HG03457 (cell line): ENCODE results near the gene PPDPF.

ENCODE experiments used
- ATAC-seq: cut with Tn5 transposase; IDR thresholded peaks from one replicate; pipeline ENCODE4 v1.9.1; 2021; ENCODE audit warnings: moderate number of reproducible peaks; ENCODE audit not compliant: unreplicated experiment

PPDPF gene

GRCh38 chr20:63487116-63487764, 33.3 kb upstream of the PPDPF start:
- no peak for ATAC-seq

DNA sequence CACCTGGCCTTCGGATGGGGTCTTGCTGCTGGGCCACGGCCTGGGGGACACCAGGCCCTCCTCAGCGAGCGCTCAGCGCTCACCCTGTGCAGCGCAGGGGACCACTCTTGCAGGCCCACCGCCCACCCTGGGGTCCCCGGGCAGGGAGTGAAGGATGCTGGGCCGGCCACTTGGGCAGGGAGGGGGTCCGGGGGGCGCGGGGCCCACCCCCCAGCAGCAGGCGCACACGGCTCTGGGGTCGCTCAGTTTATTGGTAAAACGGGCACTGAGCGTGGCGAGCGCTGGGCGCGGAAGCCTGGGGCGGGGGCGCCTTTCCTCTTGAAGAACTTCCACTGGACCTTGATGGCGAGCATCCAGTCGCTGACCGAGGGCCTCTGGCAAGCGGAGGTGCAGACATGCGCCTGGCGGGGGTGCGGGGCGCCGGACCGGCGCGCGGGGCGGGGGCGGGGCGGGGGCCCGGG, 32.8 kb upstream of the PPDPF start:
- no peak for ATAC-seq

GRCh38 chr20:63488315-63489251, 32.0 kb upstream of the PPDPF start:
- ATAC-seq, result no peak

DNA sequence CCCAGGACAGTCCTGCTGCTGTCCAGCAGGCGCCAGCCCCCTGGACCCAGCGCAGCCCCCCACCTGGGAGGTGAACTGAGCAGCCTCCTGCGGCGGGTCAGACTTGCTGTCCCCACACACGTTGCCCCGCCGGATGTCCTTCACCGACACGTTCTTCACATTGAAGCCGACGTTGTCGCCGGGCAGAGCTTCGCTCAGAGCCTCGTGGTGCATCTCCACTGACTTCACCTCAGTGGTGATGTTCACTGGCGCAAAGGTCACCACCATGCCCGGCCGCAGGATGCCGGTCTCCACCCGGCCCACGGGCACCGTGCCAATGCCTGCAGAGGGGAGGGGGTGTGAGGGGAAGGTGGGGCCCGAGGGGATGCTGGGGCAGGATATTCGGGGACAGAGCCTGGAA, 30.1 kb upstream of the PPDPF start:
- ATAC-seq, result no peak

DNA sequence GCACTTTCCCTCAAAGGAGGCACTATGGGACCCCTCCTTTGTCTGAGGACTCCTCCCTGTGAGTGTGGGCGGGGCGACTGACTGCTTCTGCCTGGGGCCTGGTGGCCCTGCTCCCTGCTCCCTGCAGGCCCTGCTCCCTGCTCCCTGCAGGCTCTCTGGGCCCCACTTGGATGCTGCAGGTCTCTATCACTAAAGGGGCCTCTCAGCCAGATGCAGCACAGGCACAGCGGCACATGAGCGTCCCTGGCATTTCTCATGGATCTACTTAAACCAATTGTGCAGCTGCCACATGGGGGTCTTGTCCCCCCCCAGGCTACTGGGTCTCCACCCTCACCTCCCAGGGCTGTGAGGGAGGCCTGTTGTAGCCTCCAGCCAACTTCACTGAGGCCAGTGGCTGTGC, 29.5 kb upstream of the PPDPF start:
- no peak for ATAC-seq

- no peak for ATAC-seq
These were observed 28.8 kb upstream of the PPDPF start for GRCh38 chr20:63491635-63492230.

- ATAC-seq, result no peak
These were observed 28.0 kb upstream of the PPDPF start for GRCh38 chr20:63492518-63492917.

DNA sequence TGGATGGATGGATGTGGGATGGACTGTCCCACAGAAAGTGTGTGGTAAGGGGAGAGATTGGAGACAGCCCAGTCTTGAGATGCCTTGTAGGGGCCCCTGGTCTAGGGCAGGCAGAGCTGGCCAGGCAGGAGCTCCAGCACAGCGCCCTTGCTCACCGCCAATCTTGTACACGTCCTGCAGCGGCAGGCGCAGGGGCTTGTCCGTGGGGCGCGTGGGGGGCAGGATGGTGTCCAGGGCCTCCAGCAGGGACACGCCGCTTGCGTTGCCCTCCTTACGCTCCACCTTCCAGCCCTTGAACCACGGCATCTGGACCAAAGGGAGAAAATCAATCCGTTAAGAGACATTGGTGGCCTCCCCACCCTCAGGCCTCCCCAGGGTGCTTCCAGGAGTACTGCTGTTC, 27.6 kb upstream of the PPDPF start:
- no peak for ATAC-seq

DNA sequence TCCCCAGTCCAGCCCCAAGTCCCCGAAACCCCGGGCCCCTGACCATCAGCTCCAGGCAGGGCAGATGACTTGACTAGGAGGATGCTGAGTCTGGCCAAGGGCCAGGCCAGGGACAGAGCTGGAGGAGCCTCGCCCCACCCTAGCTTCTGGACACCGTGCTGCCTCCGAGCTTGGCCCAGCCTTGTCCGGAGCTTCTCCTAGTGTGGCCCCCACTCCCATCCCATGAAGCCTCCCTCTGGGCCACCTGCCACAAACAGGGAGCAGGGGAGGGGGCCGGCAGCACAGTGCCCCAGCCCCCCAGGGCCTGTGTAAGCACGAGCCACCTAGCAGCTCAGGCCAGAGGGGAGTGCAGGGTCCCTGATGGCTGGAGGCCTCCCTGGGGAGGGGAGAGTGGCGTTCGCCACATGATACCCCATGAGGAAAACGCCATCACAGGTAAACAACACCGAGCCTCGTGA, 27.0 kb upstream of the PPDPF start:
- no peak for ATAC-seq

- ATAC-seq, result no peak
These were observed 26.5 kb upstream of the PPDPF start for GRCh38 chr20:63494084-63494419.

DNA sequence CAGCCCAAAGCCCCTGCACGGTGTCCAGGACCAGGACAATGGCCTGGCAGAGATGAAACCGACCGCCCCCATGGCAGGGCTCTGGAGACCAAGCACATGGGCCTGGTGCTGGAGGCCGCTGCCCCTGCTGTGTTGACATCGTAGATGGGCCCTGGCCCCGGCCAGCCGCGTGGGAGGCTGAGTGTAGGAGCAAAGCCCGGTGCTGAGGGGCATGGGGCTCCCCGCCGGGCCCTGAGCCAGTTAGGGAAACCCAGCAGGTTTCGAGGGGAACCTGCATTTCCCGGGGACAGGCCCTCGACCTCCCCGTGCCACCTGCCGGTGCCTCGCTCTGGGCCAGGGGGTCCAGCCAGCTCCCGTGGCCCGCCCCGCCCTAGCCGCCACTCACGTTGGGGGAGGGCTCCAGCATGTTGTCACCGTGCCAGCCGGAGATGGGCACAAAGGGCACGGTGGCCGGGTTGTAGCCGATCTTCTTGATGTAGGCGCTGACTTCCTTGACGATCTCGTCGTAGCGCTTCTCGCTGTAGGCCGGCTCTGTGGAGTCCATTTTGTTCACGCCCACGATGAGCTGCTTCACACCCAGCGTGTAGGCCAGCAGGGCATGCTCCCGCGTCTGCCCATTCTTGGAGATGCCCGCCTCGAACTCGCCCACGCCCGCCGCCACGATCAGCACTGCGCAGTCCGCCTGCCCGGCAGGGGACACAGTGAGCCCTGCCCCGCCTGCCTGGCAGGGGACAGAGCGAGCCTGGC, 26.0 kb upstream of the PPDPF start:
- no peak for ATAC-seq

GRCh38 chr20:63495167-63495720, 25.3 kb upstream of the PPDPF start:
- no peak for ATAC-seq

DNA sequence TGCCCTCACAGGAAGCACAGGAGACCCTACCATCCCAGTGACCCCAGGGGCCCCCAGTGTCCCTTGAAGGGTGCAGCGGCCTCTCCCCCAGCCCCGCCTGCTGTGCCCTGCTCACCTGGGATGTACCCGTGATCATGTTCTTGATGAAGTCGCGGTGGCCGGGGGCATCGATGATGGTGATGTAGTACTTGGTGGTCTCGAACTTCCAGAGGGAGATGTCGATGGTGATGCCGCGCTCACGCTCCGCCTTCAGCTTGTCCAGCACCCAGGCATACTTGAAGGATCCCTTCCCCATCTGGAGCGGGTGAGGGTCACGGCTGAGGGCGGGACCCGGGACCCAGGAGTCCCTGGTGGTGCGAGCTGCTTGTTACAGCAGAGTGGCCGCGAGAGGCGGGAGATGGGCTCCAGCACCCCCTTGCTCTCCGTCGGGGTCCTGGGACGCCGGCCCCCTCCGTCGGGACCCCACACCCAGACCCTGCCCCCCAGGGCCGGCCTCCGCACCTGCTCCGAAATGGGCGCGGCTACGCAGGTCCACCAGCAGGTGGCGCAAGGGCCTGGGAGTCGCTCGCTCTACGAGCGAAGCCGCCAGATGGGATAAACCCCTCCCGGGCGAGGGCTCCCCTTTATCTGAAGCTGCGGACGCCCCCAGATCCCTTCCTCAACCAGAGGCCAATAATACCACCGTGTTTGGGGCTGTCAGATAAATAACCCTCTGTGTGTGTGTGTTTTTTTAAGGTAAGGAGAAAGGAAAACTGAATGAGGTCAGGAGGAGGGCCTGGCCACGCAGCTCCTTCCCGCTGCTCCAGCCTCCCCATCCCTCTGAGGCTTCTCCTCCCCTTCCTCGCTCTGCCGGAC, 24.6 kb upstream of the PPDPF start:
- ATAC-seq, result no peak

DNA sequence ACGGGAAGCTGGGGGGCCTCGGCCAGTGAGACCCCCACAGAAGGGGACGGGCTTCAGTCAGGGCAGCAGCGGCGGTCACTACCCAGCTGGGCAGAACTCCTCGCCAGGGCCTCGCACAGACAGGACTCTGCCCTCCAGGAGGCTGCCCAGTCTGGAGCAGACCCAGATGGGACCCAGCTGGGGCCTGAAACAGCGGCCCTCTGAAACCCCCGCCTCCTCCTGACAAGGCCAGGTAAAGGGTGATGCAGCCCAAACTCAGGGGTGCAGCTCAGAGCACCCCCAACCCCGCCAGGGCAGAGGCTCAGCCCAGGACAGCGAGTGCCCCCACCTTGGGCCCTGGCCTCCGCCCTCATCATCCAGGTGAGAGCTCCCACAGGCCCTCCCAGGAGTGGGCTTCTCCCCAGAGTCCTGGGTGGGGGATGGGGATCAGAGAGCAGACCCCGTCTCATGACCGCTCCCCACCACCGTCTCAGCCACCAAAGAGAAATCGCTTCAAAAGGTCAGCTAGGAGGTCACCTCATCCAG, 23.9 kb upstream of the PPDPF start:
- ATAC-seq, result no peak

GRCh38 chr20:63497138-63497945, 23.2 kb upstream of the PPDPF start:
- ATAC-seq, result no peak

- no peak for ATAC-seq
These were observed 22.3 kb upstream of the PPDPF start for GRCh38 chr20:63497946-63498935.

DNA sequence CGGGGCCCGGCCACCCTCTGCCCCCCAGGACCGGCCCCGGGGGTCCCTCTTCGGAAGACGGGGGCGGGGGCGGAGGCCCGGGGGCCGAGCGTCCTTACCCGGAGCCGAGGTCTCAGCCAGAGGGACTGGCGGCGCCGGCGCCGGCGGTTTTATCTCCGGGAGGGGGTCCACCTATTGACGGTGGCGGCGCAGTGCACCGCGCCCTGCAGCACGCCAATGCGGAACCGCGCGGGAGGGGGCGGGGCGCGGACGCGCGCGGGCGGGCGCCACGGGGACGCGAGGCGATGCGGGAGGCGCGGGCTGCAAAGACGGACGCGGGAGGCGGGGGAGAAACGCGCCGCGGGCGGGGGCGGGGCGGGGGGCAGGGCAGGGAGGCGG, 21.6 kb upstream of the PPDPF start, which contains the start of gene EEF1A2:
Gene EEF1A2, minus strand, starts transcription at position 124 of the 378 bp plus-strand sequence. CDS start 1,320 bp downstream, outside the sequence.
- ATAC-seq, result no peak
